Activated naive CD8-positive, alpha-beta T cell treated with anti-CD3 and anti-CD28 coated beads, Interleukin-2, amount 10 ng/mL, durations not matched to agents 7 days and 5 days (primary cell): ENCODE results near the gene MAD1L1. TPM values are rescaled to one million over a fixed set of nuclear protein-coding genes. Genes with fewer than 3 reads are reported as not detected.
A peak's percentile ranks its signal among the peaks of the same experiment; 100 is the strongest.

Experiments used
- ATAC-seq: fragments of 150-1000 bp; cut with Tn5 transposase; one replicate; pipeline ENCODE4 v1.10.0; 2021; ENCODE audit warnings: low read depth, moderate library complexity
- POLR2A ChIA-PET: fragments of 350-600 bp; sonication (Branson Sonifier 250); formaldehyde crosslinking; loops from one replicate; lab custom pipeline; 2021; ENCODE audit warnings: antibody characterized with exemption; lab: Charles Lee
- DNase-seq: peaks from one replicate; pipeline ENCODE4 v3.0.0; 2021
- H3K27ac Mint-ChIP-seq: one replicate; pipeline ENCODE4 v1.8.0; 2022; ENCODE audit warnings: mild to moderate bottlenecking, mixed read lengths
- H3K27me3 Mint-ChIP-seq: one replicate; pipeline ENCODE4 v1.8.0; 2022; ENCODE audit warnings: mild to moderate bottlenecking, moderate library complexity, mixed read lengths
- H3K36me3 Mint-ChIP-seq: one replicate; pipeline ENCODE4 v1.8.0; 2021; ENCODE audit warnings: mild to moderate bottlenecking, mixed read lengths
- H3K4me1 Mint-ChIP-seq: one replicate; pipeline ENCODE4 v1.8.0; 2021; ENCODE audit warnings: mixed read lengths
- H3K4me3 Mint-ChIP-seq: one replicate; pipeline ENCODE4 v1.8.0; 2022; ENCODE audit warnings: mild to moderate bottlenecking, moderate library complexity, mixed read lengths
- H3K9me3 Mint-ChIP-seq: one replicate; pipeline ENCODE4 v1.8.0; 2021; ENCODE audit warnings: mixed read lengths
- total RNA-seq, 2 experiments: library from RNA; stranded (reverse); gene quantifications; one replicate each; pipeline ENCODE4 v1.2.3, GENCODE V29; 2021

Gene MAD1L1
- total RNA-seq, 2 experiments from 2014 or later = 72.7 to 82.6 TPM

DNA sequence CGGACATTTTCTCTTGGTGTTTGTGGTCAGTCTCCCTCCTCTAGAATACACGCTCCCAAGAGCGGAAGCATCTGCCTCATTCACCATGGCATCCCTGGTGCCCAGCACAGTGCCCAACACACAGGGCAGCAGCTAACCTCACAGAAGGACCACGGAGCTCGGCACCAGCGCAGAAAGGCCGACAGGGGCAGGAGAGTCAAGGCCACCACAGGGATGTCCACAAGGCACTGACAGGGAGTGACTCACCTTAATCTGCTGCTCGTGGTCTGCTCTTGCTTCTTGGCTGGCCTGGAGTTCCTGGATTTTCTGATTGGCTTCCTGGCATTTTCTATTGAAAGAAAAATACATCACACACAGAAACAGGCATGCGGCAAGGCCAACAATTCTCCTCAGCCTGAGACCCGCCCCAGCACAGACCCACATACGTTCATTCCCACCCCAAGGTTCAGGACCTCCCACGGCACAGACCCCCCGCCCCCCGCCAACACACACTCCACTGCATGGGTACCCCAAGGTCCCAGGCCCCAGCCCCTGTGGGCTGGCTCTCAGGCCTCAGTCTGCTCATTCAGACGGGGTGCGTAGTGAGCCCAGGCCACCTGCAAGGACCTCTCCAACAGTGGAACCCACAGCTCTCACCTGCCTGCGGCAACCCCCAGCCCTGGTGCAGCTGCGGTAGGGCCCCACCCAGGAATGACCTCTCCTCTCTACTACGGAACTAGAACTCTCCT is 14.9 kb downstream of the MAD1L1 start:
- DNase-seq = no peak
- H3K4me3 Mint-ChIP-seq = no peak overlapping the region
- H3K4me1 Mint-ChIP-seq = peaks cover 1% of the 10 kb centered on the region
- H3K27ac Mint-ChIP-seq = no peak overlapping the region
- no peak for ATAC-seq
- H3K36me3 Mint-ChIP-seq = peaks cover 7% of the 10 kb centered on the region
- POLR2A ChIA-PET = interaction anchor here (0.5 kb wide), 1 partner anchor 77 kb away, joined by 3 read pairs; no protein-coding TSS in a partner anchor
- no peaks in the 10 kb centered on the region for H3K27me3 Mint-ChIP-seq
- H3K9me3 Mint-ChIP-seq = no peaks in the 10 kb centered on the region

- Mint-ChIP-seq H3K27ac (no peak overlapping the region), H3K27me3 (no peaks in the 10 kb centered on the region), H3K4me1 (peaks cover 1% of the 10 kb centered on the region), H3K9me3 (no peaks in the 10 kb centered on the region), H3K36me3 (peaks cover 12% of the 10 kb centered on the region), H3K4me3 (no peak overlapping the region)
- ATAC-seq (no peak), DNase-seq (no peak)
- POLR2A ChIA-PET = interaction anchor here (0.5 to 1.0 kb wide), 2 partner anchors 15 to 77 kb away, joined by 3 read pairs; partner anchors contain the start of gene MAD1L1
These were observed 15.5 kb downstream of the MAD1L1 start for GRCh38 chr7:2217206-2217605.

DNA sequence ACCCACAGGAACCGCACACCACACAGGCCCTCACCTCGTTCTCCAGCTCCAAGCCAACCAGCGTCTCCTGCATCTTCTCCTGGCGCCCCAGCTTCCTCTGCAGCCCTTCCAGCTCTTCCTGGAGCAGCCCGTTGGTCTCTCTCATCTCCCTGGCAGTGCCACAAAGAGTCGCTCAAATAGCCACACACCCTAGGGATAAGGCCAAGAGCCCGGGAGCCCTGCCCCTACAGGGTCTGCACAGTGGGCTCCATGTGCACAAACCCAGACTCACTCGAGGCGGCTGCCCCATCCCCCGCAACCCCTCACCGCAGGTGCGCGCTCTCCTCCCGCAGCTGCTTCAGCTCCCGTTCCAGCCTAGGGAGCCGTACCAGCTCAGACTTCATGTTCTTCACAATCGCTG is 16.9 kb downstream of the MAD1L1 start:
- Mint-ChIP-seq H3K4me1 (peaks cover 1% of the 10 kb centered on the region), H3K27me3 (no peaks in the 10 kb centered on the region), H3K9me3 (no peaks in the 10 kb centered on the region), H3K4me3 (no peak overlapping the region), H3K27ac (no peak overlapping the region), H3K36me3 (peaks cover 10% of the 10 kb centered on the region)
- DNase-seq (no peak), ATAC-seq (no peak)
- POLR2A ChIA-PET = interaction anchor here (1.0 kb wide), 1 partner anchor 17 kb away, joined by 3 read pairs; the partner anchor contains the start of gene MAD1L1

GRCh38 chr7:2214636-2215035 is 18.1 kb downstream of the MAD1L1 start:
- no peak overlapping the region for H3K27ac Mint-ChIP-seq
- H3K9me3 Mint-ChIP-seq = no peaks in the 10 kb centered on the region
- POLR2A ChIA-PET = no interaction called here
- H3K36me3 Mint-ChIP-seq = peaks cover 10% of the 10 kb centered on the region
- H3K4me3 Mint-ChIP-seq = no peak overlapping the region
- ATAC-seq = no peak
- peaks cover 1% of the 10 kb centered on the region for H3K4me1 Mint-ChIP-seq
- no peak for DNase-seq
- no peaks in the 10 kb centered on the region for H3K27me3 Mint-ChIP-seq

- ATAC-seq (no peak), DNase-seq (no peak)
- Mint-ChIP-seq H3K9me3 (no peaks in the 10 kb centered on the region), H3K27ac (no peak overlapping the region), H3K27me3 (no peaks in the 10 kb centered on the region), H3K4me3 (no peak overlapping the region), H3K4me1 (peaks cover 1% of the 10 kb centered on the region), H3K36me3 (peaks cover 13% of the 10 kb centered on the region)
- POLR2A ChIA-PET = no interaction called here
These were observed 19.1 kb downstream of the MAD1L1 start for GRCh38 chr7:2213551-2214215.

- DNase-seq = no peak
- Mint-ChIP-seq H3K4me3 (no peak overlapping the region), H3K9me3 (no peaks in the 10 kb centered on the region), H3K4me1 (peaks cover 1% of the 10 kb centered on the region), H3K27ac (no peak overlapping the region), H3K27me3 (no peaks in the 10 kb centered on the region), H3K36me3 (peaks cover 13% of the 10 kb centered on the region)
- POLR2A ChIA-PET = no interaction called here
- no peak for ATAC-seq
These were observed 19.8 kb downstream of the MAD1L1 start for GRCh38 chr7:2212906-2213305.

DNA sequence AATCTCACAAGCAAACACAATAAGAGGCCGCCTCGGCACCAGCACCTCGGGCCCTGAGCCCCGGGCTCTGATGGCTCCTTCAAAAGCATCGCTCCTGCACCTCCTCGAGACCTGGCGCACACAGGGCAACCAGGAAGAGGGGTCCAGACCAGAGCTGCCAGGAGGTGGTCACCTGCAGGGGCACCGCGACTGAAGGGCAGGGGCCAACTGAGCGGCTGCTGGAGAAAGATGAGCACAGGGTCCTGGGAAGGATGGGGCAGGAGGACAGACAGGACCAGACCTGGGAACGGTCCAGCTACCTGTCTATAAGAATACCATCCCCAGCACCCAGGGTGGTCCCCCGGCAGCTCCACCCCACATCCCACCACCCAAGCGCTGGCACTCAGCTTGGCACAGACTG is 20.8 kb downstream of the MAD1L1 start:
- Mint-ChIP-seq H3K36me3 (peaks cover 12% of the 10 kb centered on the region), H3K27me3 (no peaks in the 10 kb centered on the region), H3K4me3 (no peak overlapping the region), H3K27ac (no peak overlapping the region), H3K4me1 (peaks cover 1% of the 10 kb centered on the region), H3K9me3 (no peaks in the 10 kb centered on the region)
- POLR2A ChIA-PET = no interaction called here
- DNase-seq (no peak), ATAC-seq (no peak)

DNA sequence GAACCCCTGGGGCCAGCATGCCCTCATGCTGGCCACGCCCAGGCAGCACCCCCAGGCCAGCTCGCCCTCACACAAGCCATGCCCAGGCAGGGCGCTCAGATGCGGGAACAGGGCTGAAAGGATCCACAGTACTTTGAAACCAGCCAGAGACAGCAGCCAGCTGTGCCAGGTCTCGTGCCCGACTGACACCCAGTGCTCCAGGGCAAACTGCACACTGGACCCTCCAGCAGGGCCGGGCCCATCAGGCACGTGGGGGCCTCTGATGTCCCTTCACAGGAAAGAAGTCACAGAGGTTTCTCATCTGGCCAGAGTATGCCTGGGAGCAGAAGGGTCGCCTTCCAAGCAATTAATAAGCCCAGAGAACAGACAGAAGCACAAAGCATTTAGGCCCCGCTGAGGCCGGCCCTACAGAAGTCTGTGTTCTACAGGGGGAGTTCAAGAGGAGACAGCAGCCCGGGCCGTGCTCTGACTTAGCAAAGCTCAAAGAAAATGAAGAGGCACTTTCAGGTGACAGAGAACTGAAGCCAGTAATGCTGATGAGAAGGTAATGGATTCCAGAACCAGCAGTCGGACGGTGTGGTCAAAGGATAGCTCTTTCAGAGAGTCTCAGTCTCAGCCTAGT is 21.4 kb downstream of the MAD1L1 start:
- no peak for ATAC-seq
- Mint-ChIP-seq H3K36me3 (peaks cover 11% of the 10 kb centered on the region), H3K9me3 (no peaks in the 10 kb centered on the region), H3K27me3 (no peaks in the 10 kb centered on the region), H3K4me1 (peaks cover 1% of the 10 kb centered on the region), H3K27ac (no peak overlapping the region), H3K4me3 (no peak overlapping the region)
- no peak for DNase-seq
- POLR2A ChIA-PET = no interaction called here

DNA sequence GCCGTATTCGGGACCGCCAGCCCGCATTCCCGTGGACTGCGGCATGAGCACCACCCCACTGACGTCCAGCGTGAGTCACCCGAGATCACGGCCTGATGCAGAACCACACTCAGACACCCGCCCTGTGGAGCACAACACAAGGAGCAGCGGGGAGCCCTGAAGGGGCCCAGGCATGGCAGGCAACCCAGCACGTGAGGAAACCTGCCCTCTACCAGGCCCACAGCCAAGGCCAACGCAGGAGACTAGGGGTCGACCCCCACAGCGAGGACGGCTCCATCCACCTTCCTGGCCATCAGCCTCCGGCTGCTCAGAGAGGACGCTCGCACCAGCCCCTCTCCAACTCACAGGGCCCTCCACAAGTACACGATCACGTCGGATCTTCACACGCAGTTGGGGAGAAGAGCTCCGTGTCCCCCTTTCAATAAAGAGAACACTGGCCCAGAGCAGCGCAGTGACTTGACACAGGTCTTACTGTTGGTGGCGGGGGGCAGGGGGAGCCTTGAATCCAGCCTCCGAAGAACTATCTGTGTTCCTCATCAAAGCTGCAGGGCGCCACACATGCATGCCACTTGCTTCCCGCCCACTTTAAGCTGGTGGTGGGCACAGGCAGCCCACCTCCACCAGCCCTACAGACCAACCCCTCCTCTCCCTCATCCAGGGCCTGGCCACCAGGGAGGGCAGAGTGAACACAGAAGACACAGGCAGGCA is 22.0 kb downstream of the MAD1L1 start:
- DNase-seq (no peak), ATAC-seq (no peak)
- Mint-ChIP-seq H3K36me3 (peaks cover 11% of the 10 kb centered on the region), H3K4me1 (peaks cover 1% of the 10 kb centered on the region), H3K4me3 (no peak overlapping the region), H3K27ac (no peak overlapping the region), H3K9me3 (no peaks in the 10 kb centered on the region), H3K27me3 (no peaks in the 10 kb centered on the region)
- POLR2A ChIA-PET = no interaction called here

- Mint-ChIP-seq H3K4me3 (no peak overlapping the region), H3K27ac (no peak overlapping the region), H3K9me3 (no peaks in the 10 kb centered on the region), H3K27me3 (no peaks in the 10 kb centered on the region), H3K36me3 (peaks cover 11% of the 10 kb centered on the region), H3K4me1 (peaks cover 1% of the 10 kb centered on the region)
- DNase-seq (no peak), ATAC-seq (no peak)
- POLR2A ChIA-PET = no interaction called here
These were observed 22.8 kb downstream of the MAD1L1 start for GRCh38 chr7:2209961-2210323.

DNA sequence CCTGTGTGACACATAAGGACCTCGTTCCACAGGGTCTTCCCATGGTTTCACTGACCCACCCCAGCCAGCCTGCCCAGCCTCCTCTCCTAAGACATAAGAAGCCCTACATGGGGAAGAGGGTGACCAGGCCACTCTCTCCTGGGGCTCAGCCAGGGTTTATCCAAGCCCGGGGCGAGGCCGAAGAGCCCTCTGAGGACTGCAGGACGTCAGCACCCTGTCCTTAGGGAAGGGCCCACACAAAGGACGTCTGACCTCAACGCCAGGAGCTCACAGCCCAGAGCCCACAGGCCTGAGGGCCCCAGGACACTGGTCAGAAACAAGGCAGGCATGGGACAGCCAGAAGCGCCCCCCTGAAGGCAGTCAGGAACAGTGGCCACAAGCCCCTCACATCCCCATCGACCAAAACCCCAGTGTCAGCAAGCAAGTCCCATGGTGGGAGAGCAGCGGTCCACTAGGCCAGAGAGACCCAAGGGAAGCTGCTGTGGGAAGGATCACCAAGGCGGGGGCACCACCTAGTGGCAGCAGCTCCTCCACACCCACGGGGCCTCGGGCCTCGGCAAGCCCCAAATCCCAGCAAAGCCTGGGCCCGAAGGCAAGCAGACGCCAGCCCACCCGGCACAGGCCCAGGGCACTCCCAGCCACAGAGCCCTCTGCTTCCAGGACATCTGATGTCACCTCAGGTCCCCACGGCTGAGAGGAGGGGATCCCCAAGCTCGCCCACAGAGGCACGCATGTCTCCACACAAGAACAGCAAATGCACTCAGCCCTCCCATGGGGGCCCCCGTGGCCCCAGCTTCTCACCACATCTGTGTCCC is 23.4 kb downstream of the MAD1L1 start:
- H3K4me3 Mint-ChIP-seq = no peak overlapping the region
- ATAC-seq (peak; percentile 55), DNase-seq (peak; percentile 61)
- no peaks in the 10 kb centered on the region for H3K9me3 Mint-ChIP-seq
- peaks cover 1% of the 10 kb centered on the region for H3K4me1 Mint-ChIP-seq
- H3K27ac Mint-ChIP-seq = no peak overlapping the region
- peaks cover 11% of the 10 kb centered on the region for H3K36me3 Mint-ChIP-seq
- POLR2A ChIA-PET = no interaction called here
- H3K27me3 Mint-ChIP-seq = no peaks in the 10 kb centered on the region

DNA sequence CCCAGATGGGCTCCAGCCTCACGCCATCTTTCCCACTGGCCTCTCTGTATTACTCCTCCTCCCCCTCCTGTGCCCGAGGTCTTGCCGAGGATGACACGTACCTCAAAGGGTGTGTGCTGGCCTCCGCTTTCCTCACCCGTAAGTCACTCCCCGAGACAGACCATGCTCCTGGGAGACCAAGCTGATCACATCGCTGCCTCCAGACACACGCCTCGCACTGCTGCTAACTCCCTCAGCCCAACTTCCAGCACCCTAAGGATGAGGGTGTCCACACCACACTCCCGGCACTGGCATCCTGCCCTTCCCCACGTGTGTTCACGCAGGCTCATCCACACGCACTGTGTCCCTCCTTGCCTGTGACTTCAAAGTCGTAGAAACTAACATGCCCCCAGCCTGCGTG is 24.0 kb downstream of the MAD1L1 start:
- H3K4me3 Mint-ChIP-seq = no peak overlapping the region
- no peaks in the 10 kb centered on the region for H3K4me1 Mint-ChIP-seq
- ATAC-seq (no peak), DNase-seq (no peak)
- POLR2A ChIA-PET = no interaction called here
- no peaks in the 10 kb centered on the region for H3K27me3 Mint-ChIP-seq
- peaks cover 9% of the 10 kb centered on the region for H3K36me3 Mint-ChIP-seq
- H3K27ac Mint-ChIP-seq = no peak overlapping the region
- no peaks in the 10 kb centered on the region for H3K9me3 Mint-ChIP-seq
